ENCODE data around the gene PHYHD1. TPM values are rescaled to one million over a fixed set of nuclear protein-coding genes. Genes with fewer than 3 reads are reported as not detected.

Gene PHYHD1
- polyA plus RNA-seq, 1 donor (not counting 4 experiments of a cell fraction or from before 2014, with no cell fraction given), result 4.7 TPM

DNA sequence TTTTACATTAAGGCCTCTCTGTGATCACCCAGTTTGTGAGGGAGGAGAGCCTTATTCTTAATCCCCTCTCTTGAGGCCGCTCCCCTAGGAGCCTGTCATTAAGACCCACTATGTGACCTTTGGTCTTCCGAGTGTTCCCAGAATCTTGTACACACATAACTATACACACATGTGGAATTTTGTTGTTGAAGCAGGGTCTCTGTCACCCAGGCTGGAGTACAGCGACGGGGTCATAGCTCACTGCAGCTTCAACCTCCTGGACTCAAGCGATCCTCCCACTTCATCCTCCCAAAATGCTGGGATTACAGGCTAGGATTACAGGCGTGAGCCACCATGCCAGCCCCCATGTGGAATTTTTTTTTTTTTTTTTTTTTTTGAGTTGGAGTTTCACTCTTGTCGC, 14.8 kb upstream of the PHYHD1 start:
- peaks cover 80% of the 10 kb centered on the region for H3K79me2 ChIP-seq (ENCODE audit: control insufficient read depth, insufficient read depth, low read length)
- no peak overlapping the region for H3K4me3 ChIP-seq (ENCODE audit: control insufficient read depth in 2 of 3, extremely low read depth in 1 of 3, insufficient read depth in 2 of 3, low read depth in 1 of 3, low read length in 3 of 3)
- H3K36me3 ChIP-seq (ENCODE audit: control insufficient read depth in 2 of 2, extremely low read depth in 1 of 2, insufficient read depth in 2 of 2, low read length in 2 of 2), result peaks cover 30 to 73% of the 10 kb centered on the region in 2 experiments
- H3K4me2 ChIP-seq (ENCODE audit: control insufficient read depth, extremely low read depth, insufficient read depth, low read depth, low read length), result no peak overlapping the region
- H3K27me3 ChIP-seq (ENCODE audit: control insufficient read depth, extremely low read depth, insufficient read depth, low read length), result no peaks in the 10 kb centered on the region
- DNase-seq (ENCODE audit: low read depth, low spot score) (no peak), FAIRE-seq (no peak)
- H2AFZ ChIP-seq (ENCODE audit: control insufficient read depth, low read length), result no peak overlapping the region
- no peaks in the 10 kb centered on the region for H3K9me1 ChIP-seq (ENCODE audit: control insufficient read depth, extremely low read depth, insufficient read depth, low read length)
- dilution Hi-C loops (cut with MboI; ENCODE audit: extremely low pct_ligation_motif_present, low sequenced_read_pairs), result no loop called here
- H3K4me1 ChIP-seq (ENCODE audit: control insufficient read depth, extremely low read depth, insufficient read depth, low read length), result peaks cover 41% of the 10 kb centered on the region
- H3K9ac ChIP-seq (ENCODE audit: control insufficient read depth, extremely low read depth, insufficient read depth, low read length), result no peak overlapping the region
- no peak for TF ChIP-seq EZH2 (IDR thresholded peaks at IDR 0.05; ENCODE audit: low read length)
- TF ChIP-seq, protein P1, sequence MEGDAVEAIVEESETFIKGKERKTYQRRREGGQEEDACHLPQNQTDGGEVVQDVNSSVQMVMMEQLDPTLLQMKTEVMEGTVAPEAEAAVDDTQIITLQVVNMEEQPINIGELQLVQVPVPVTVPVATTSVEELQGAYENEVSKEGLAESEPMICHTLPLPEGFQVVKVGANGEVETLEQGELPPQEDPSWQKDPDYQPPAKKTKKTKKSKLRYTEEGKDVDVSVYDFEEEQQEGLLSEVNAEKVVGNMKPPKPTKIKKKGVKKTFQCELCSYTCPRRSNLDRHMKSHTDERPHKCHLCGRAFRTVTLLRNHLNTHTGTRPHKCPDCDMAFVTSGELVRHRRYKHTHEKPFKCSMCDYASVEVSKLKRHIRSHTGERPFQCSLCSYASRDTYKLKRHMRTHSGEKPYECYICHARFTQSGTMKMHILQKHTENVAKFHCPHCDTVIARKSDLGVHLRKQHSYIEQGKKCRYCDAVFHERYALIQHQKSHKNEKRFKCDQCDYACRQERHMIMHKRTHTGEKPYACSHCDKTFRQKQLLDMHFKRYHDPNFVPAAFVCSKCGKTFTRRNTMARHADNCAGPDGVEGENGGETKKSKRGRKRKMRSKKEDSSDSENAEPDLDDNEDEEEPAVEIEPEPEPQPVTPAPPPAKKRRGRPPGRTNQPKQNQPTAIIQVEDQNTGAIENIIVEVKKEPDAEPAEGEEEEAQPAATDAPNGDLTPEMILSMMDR (optimal IDR thresholded peaks at IDR 0.05 in 1 of 3, IDR thresholded peaks at IDR 0.05 in 1 of 3, conservative IDR thresholded peaks at IDR 0.05 in 1 of 3; ENCODE audit: extremely low read depth in 1 of 3, insufficient read depth in 2 of 3, low read length in 3 of 3), result no peak
- no peaks in the 10 kb centered on the region for H3K9me3 ChIP-seq (ENCODE audit: control insufficient read depth, low read depth, low read length)
- no peak overlapping the region for H3K27ac ChIP-seq (ENCODE audit: control insufficient read depth, insufficient read depth, low read length)
- no peaks in the 10 kb centered on the region for H4K20me1 ChIP-seq (ENCODE audit: control insufficient read depth, extremely low read depth, insufficient read depth, low read length)

DNA sequence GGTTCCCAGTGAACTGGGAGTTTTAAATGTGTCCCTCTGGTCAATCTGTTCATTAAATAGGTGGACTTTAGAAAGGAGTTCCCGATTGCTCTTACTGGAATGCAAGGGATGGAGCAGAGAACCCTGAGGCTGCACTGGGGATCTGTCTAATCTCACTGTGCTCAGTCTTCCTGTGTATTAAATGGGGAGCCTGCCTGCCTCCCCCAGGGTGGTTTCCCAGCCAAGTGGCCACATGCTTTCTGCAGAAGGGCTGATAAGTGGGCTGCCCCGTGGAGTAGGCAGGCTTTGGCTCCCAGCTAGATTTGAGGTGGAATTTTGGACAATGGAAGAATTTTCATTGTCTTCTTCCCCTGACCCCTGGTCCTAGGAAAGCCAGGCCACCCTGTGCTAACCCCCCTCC, 14.0 kb upstream of the PHYHD1 start:
- dilution Hi-C loops (cut with MboI; ENCODE audit: extremely low pct_ligation_motif_present, low sequenced_read_pairs), result no loop called here
- Histone ChIP-seq H3K27me3 (ENCODE audit: control insufficient read depth, extremely low read depth, insufficient read depth, low read length) (no peaks in the 10 kb centered on the region), H3K36me3 (ENCODE audit: control insufficient read depth in 2 of 2, extremely low read depth in 1 of 2, insufficient read depth in 2 of 2, low read length in 2 of 2) (peaks cover 30 to 76% of the 10 kb centered on the region in 2 experiments), H3K9me1 (ENCODE audit: control insufficient read depth, extremely low read depth, insufficient read depth, low read length) (peaks cover 2% of the 10 kb centered on the region), H3K27ac (ENCODE audit: control insufficient read depth, insufficient read depth, low read length) (no peak overlapping the region), H3K4me1 (ENCODE audit: control insufficient read depth, extremely low read depth, insufficient read depth, low read length) (peaks cover 44% of the 10 kb centered on the region), H3K79me2 (ENCODE audit: control insufficient read depth, insufficient read depth, low read length) (peaks cover 80% of the 10 kb centered on the region), H3K4me2 (ENCODE audit: control insufficient read depth, extremely low read depth, insufficient read depth, low read depth, low read length) (no peak overlapping the region), H4K20me1 (ENCODE audit: control insufficient read depth, extremely low read depth, insufficient read depth, low read length) (no peaks in the 10 kb centered on the region), H3K9me3 (ENCODE audit: control insufficient read depth, low read depth, low read length) (no peaks in the 10 kb centered on the region), H3K9ac (ENCODE audit: control insufficient read depth, extremely low read depth, insufficient read depth, low read length) (no peak overlapping the region), H3K4me3 (ENCODE audit: control insufficient read depth in 2 of 3, extremely low read depth in 1 of 3, insufficient read depth in 2 of 3, low read depth in 1 of 3, low read length in 3 of 3) (no peak overlapping the region), H2AFZ (ENCODE audit: control insufficient read depth, low read length) (no peak overlapping the region)
- TF ChIP-seq EZH2 (IDR thresholded peaks at IDR 0.05; ENCODE audit: low read length), result no peak
- TF ChIP-seq, protein P1 (optimal IDR thresholded peaks at IDR 0.05 in 1 of 3, IDR thresholded peaks at IDR 0.05 in 1 of 3, conservative IDR thresholded peaks at IDR 0.05 in 1 of 3; ENCODE audit: extremely low read depth in 1 of 3, insufficient read depth in 2 of 3, low read length in 3 of 3), result no peak
- no peak for DNase-seq (ENCODE audit: low read depth, low spot score)
- FAIRE-seq, result no peak

All from keratinocyte (primary cell).